Caco-2 (cell line): ENCODE data around the gene MAPT. TPM values are rescaled to one million over a fixed set of nuclear protein-coding genes. Genes with fewer than 3 reads are reported as not detected.

ENCODE experiments used
- BruUV-seq: library from RNA; stranded (reverse); fragments of 400-500 nt; replicated peaks from 2 replicates; lab custom pipeline; 2021; lab: Mats Ljungman, UMichigan
- CTCF ChIA-PET: fragments of 300-600 bp; sonication (Branson Sonifier 250); formaldehyde crosslinking; loops from one replicate; lab custom pipeline; 2022; ENCODE audit warnings: antibody characterized with exemption; lab: Charles Lee
- POLR2A ChIA-PET: fragments of 300-600 bp; sonication (Branson Sonifier 250); formaldehyde crosslinking; loops from one replicate; lab custom pipeline; 2022; ENCODE audit warnings: antibody characterized with exemption; lab: Charles Lee
- DNase-seq, 2 experiments: peaks; one replicate each; pipeline versions ENCODE4 v3.0.0 to v3.0.0-alpha.2; 2020 to 2022
- H3K27me3 ChIP-seq: replicated peaks from 2 replicates; pipeline ENCODE4 v1.6.0; 2011; ENCODE audit warnings: low read length; ENCODE audit not compliant: control insufficient read depth, insufficient read depth
- H3K36me3 ChIP-seq: 2 replicates; pipeline ENCODE4 v1.5.1; 2011; ENCODE audit warnings: low read length; ENCODE audit not compliant: control insufficient read depth, insufficient read depth
- H3K4me1 ChIP-seq: fragments of 250-450 bp; sonication (Bioruptor Pico); 2 replicates; pipeline ENCODE4 v1.5.1; 2020; ENCODE audit warnings: mild to moderate bottlenecking
- H3K4me3 ChIP-seq: 2 replicates; pipeline ENCODE4 v1.5.1; 2011; ENCODE audit warnings: low read depth, mild to moderate bottlenecking, control low read depth, low read length
- H3K9me3 ChIP-seq: fragments of 250-450 bp; sonication (Bioruptor Pico); 2 replicates; pipeline ENCODE4 v1.5.1; 2020; ENCODE audit warnings: mild to moderate bottlenecking, moderate library complexity
- H3K27ac Mint-ChIP-seq: one replicate; pipeline ENCODE4 v1.8.0; 2022; ENCODE audit warnings: mixed read lengths; ENCODE audit not compliant: unreplicated experiment
- H3K27me3 Mint-ChIP-seq: one replicate; pipeline ENCODE4 v1.8.0; 2022; ENCODE audit warnings: mixed read lengths; ENCODE audit not compliant: insufficient read depth, unreplicated experiment
- H3K36me3 Mint-ChIP-seq: one replicate; pipeline ENCODE4 v1.8.0; 2022; ENCODE audit warnings: mild to moderate bottlenecking, mixed read lengths; ENCODE audit not compliant: insufficient read depth, unreplicated experiment
- H3K4me1 Mint-ChIP-seq: one replicate; pipeline ENCODE4 v1.8.0; 2022; ENCODE audit warnings: low read depth, mixed read lengths; ENCODE audit not compliant: unreplicated experiment
- H3K4me3 Mint-ChIP-seq: one replicate; pipeline ENCODE4 v1.8.0; 2022; ENCODE audit warnings: mild to moderate bottlenecking, moderate library complexity, mixed read lengths; ENCODE audit not compliant: unreplicated experiment
- H3K9me3 Mint-ChIP-seq: one replicate; pipeline ENCODE4 v1.8.0; 2022; ENCODE audit warnings: mixed read lengths; ENCODE audit not compliant: unreplicated experiment
- intact Hi-C: fragments of 100-400 bp; cut with micrococcal nuclease; formaldehyde crosslinking; loops from one replicate; pipeline ENCODE4 v1.10.0; 2022; ENCODE audit not compliant: unreplicated experiment
- total RNA-seq: library from RNA; stranded (reverse); gene quantifications from 2 replicates; pipeline ENCODE4 v1.2.3, GENCODE V29; 2022
- TF ChIP-seq, protein P1 (sequence below), 2 experiments: fragments of 200-600 bp in 1 of 2; IDR thresholded peaks; 1 replicate in 1 of 2; 2 replicates in 1 of 2; pipeline versions ENCODE4 v1.5.1 to v1.8.0; 2011 to 2022; ENCODE audit warnings: antibody characterized with exemption in 1 of 2, control low read depth in 1 of 2, inconsistent platforms in 1 of 2, low read depth in 1 of 2, low read length in 1 of 2, mild to moderate bottlenecking in 1 of 2, moderate library complexity in 1 of 2; ENCODE audit not compliant: insufficient read depth in 1 of 2, severe bottlenecking in 1 of 2, unreplicated experiment in 1 of 2

MAPT gene
- total RNA-seq, 1 experiment from 2014 or later = 0.95 TPM

DNA sequence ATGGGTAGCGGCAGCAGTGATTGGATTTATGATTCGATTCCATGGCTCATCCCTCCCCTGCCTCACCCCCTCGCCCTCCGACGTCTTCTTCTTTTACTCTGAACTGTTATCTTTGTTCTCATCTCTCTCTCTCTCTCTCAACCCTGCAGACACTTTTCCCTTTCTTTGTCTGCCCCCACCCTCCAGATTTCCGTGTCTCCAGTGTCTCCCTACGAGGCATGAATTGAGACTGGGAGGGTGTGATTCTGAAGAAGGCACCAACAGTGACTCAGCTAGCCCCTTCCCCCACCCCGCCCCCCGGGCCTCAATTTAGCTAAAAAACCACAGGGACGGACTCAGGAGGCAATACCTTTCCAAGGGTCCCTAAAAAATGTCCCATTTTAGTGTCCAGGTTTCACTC is 57.0 kb downstream of the MAPT start:
- Mint-ChIP-seq H3K4me3 (no peak overlapping the region), H3K36me3 (no peaks in the 10 kb centered on the region), H3K27me3 (peaks cover 16% of the 10 kb centered on the region), H3K4me1 (no peaks in the 10 kb centered on the region), H3K27ac (no peak overlapping the region), H3K9me3 (no peaks in the 10 kb centered on the region)
- Histone ChIP-seq H3K9me3 (no peaks in the 10 kb centered on the region), H3K36me3 (no peaks in the 10 kb centered on the region), H3K4me3 (no peak overlapping the region), H3K4me1 (no peaks in the 10 kb centered on the region), H3K27me3 (no peaks in the 10 kb centered on the region)
- POLR2A ChIA-PET = no interaction called here
- DNase-seq = no peak
- BruUV-seq = no TSS peak
- intact Hi-C loops = no loop called here
- CTCF ChIA-PET = no interaction called here
- TF ChIP-seq, protein P1, sequence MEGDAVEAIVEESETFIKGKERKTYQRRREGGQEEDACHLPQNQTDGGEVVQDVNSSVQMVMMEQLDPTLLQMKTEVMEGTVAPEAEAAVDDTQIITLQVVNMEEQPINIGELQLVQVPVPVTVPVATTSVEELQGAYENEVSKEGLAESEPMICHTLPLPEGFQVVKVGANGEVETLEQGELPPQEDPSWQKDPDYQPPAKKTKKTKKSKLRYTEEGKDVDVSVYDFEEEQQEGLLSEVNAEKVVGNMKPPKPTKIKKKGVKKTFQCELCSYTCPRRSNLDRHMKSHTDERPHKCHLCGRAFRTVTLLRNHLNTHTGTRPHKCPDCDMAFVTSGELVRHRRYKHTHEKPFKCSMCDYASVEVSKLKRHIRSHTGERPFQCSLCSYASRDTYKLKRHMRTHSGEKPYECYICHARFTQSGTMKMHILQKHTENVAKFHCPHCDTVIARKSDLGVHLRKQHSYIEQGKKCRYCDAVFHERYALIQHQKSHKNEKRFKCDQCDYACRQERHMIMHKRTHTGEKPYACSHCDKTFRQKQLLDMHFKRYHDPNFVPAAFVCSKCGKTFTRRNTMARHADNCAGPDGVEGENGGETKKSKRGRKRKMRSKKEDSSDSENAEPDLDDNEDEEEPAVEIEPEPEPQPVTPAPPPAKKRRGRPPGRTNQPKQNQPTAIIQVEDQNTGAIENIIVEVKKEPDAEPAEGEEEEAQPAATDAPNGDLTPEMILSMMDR (IDR thresholded peaks at IDR 0.05; ENCODE audit: insufficient read depth in 1 of 2, low read depth in 1 of 2, low read length in 1 of 2, severe bottlenecking in 1 of 2, unreplicated experiment in 1 of 2) = no peak

DNA sequence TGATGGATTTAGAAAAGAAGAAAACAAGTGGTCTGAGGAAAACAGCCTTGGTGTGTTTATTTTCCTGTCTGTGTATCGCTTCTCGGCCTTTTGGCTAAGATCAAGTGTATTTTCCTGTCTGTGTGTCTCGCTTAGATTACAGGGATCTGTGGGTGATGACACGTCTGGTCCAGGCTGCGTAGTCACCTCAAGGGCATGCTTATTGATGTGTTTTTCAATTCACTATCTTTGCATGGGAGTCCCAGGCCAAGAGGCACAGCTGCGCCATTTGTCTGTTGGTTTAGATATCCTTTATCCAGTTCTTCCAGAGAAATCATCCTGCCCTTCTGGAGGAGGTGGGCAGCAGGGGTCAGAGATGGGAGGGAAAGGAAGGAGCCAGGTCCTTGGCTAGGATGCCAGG is 57.6 kb downstream of the MAPT start:
- intact Hi-C loops = no loop called here
- CTCF ChIA-PET = no interaction called here
- peaks cover 16% of the 10 kb centered on the region for H3K27me3 Mint-ChIP-seq

DNA sequence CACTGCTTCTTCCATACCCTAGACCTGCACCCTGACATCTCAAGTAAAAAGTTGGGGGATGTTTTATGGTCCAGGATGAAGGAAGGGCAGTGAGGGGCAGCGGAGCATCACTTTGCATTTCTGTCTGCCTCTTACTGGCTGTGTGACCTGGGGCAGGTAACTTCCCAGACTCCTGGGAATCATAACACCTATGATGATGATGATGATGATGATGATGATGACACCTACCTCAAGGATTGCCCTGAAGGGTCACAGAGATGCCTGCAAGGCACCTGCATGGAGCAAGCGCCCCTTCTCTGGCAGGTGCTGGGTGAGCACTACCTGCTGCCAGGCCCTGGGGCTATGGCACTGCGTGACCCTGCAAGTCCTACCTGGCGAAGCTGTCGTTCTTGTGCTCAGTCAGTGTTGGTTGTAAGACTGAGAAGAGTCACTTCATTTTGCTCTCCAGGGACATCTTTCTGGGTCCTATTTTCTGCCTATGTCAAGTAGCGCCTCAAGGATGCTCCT is 58.5 kb downstream of the MAPT start:
- H3K27me3 ChIP-seq = no peaks in the 10 kb centered on the region
- H3K9me3 ChIP-seq = no peaks in the 10 kb centered on the region
- intact Hi-C loops = no loop called here
- ChIA-PET POLR2A (no interaction called here), CTCF (no interaction called here)
- no peaks in the 10 kb centered on the region for H3K36me3 ChIP-seq
- H3K4me3 ChIP-seq = no peak overlapping the region
- no peaks in the 10 kb centered on the region for H3K4me1 Mint-ChIP-seq
- H3K27ac Mint-ChIP-seq = no peak overlapping the region
- TF ChIP-seq, protein P1 (IDR thresholded peaks at IDR 0.05; ENCODE audit: insufficient read depth in 1 of 2, low read depth in 1 of 2, low read length in 1 of 2, severe bottlenecking in 1 of 2, unreplicated experiment in 1 of 2) = no peak
- DNase-seq = no peak
- no peaks in the 10 kb centered on the region for H3K9me3 Mint-ChIP-seq
- BruUV-seq = no TSS peak
- H3K36me3 Mint-ChIP-seq = no peaks in the 10 kb centered on the region
- H3K4me3 Mint-ChIP-seq = no peak overlapping the region
- H3K27me3 Mint-ChIP-seq = peaks cover 16% of the 10 kb centered on the region
- no peaks in the 10 kb centered on the region for H3K4me1 ChIP-seq

More for the DNA sequence above, 57.6 kb downstream of the MAPT start:
- Mint-ChIP-seq H3K36me3 (no peaks in the 10 kb centered on the region), H3K27ac (no peak overlapping the region), H3K9me3 (no peaks in the 10 kb centered on the region), H3K4me1 (no peaks in the 10 kb centered on the region), H3K4me3 (no peak overlapping the region)
- BruUV-seq = no TSS peak
- Histone ChIP-seq H3K4me1 (no peaks in the 10 kb centered on the region), H3K4me3 (no peak overlapping the region), H3K9me3 (no peaks in the 10 kb centered on the region), H3K27me3 (no peaks in the 10 kb centered on the region), H3K36me3 (no peaks in the 10 kb centered on the region)
- no peak for DNase-seq
- POLR2A ChIA-PET = no interaction called here
- TF ChIP-seq, protein P1 (IDR thresholded peaks at IDR 0.05; ENCODE audit: insufficient read depth in 1 of 2, low read depth in 1 of 2, low read length in 1 of 2, severe bottlenecking in 1 of 2, unreplicated experiment in 1 of 2) = no peak
